GM18526 (cell line): Measurements from ENCODE around the gene TENM3.

Experiments
- POLR2A ChIP-seq: IDR thresholded peaks from 3 replicates; pipeline ENCODE4 v1.6.1; 2011; ENCODE audit not compliant: insufficient read length; ENCODE audit errors: extremely low read depth

The TENM3 gene

GRCh38 chr4:182653596-182653995 is 410.4 kb downstream of the TENM3 start:
- no peak for TF ChIP-seq POLR2A

GRCh38 chr4:182655340-182655739 is 412.1 kb downstream of the TENM3 start:
- no peak for TF ChIP-seq POLR2A

GRCh38 chr4:182662551-182662950 is 419.3 kb downstream of the TENM3 start:
- TF ChIP-seq POLR2A = no peak

GRCh38 chr4:182671231-182671630 is 428.0 kb downstream of the TENM3 start:
- TF ChIP-seq POLR2A = no peak

GRCh38 chr4:182671749-182672148 is 428.5 kb downstream of the TENM3 start:
- no peak for TF ChIP-seq POLR2A

GRCh38 chr4:182678590-182678989 is 435.4 kb downstream of the TENM3 start:
- no peak for TF ChIP-seq POLR2A

- no peak for TF ChIP-seq POLR2A
Observed at GRCh38 chr4:182679533-182679932, 436.3 kb downstream of the TENM3 start.

- no peak for TF ChIP-seq POLR2A
Observed at GRCh38 chr4:182680234-182680653, 437.0 kb downstream of the TENM3 start.

GRCh38 chr4:182683661-182684060 is 440.5 kb downstream of the TENM3 start:
- TF ChIP-seq POLR2A = no peak

- TF ChIP-seq POLR2A = no peak
Observed at GRCh38 chr4:182684796-182685195, 441.6 kb downstream of the TENM3 start.

GRCh38 chr4:182688081-182688480 is 444.9 kb downstream of the TENM3 start:
- no peak for TF ChIP-seq POLR2A

GRCh38 chr4:182694551-182694950 is 451.3 kb downstream of the TENM3 start:
- TF ChIP-seq POLR2A = no peak

GRCh38 chr4:182695009-182695408 is 451.8 kb downstream of the TENM3 start:
- TF ChIP-seq POLR2A = no peak

GRCh38 chr4:182695842-182696241 is 452.6 kb downstream of the TENM3 start:
- TF ChIP-seq POLR2A = no peak

- no peak for TF ChIP-seq POLR2A
Observed at GRCh38 chr4:182697094-182697493, 453.9 kb downstream of the TENM3 start.

- no peak for TF ChIP-seq POLR2A
Observed at GRCh38 chr4:182698212-182698611, 455.0 kb downstream of the TENM3 start.

- no peak for TF ChIP-seq POLR2A
Observed at GRCh38 chr4:182699201-182699600, 456.0 kb downstream of the TENM3 start.

GRCh38 chr4:182699795-182700194 is 456.6 kb downstream of the TENM3 start:
- TF ChIP-seq POLR2A = no peak
